GM19023 (cell line): Measurements from ENCODE around the gene LTO1.
"Not testable (repeated sequence)": the region's sequence is repeated elsewhere in the genome, so short reads cannot be mapped to it uniquely, and the experiment has no call there.

Source experiments
- ATAC-seq: cut with Tn5 transposase; IDR thresholded peaks from one replicate; pipeline ENCODE4 v1.9.1; 2021; ENCODE audit warnings: mild to moderate bottlenecking, moderate library complexity; ENCODE audit not compliant: unreplicated experiment

Gene LTO1

DNA sequence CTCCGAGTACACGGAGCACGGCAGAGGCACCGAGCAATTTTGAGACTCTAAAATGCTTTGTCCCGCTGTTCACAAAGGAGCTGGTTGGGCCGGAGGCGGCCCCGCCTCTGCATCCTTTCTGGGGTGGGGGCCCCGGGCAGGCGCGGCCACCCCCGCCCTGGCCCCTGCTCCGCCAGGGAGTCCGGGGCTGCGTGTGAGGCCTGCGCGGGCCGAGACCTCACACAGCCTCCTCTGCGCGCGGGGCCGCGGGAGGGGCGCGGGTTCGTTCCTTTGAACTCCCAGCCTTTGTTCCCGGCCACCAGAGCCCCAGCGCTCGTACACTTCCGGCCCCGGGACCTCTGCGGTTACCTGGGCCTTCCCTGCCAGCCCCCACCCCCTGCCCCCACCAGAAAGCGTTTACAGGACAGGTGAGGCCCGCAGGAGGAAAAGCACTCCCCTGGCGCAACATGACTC is 27.1 kb upstream of the LTO1 start:
- ATAC-seq, result no peak

DNA sequence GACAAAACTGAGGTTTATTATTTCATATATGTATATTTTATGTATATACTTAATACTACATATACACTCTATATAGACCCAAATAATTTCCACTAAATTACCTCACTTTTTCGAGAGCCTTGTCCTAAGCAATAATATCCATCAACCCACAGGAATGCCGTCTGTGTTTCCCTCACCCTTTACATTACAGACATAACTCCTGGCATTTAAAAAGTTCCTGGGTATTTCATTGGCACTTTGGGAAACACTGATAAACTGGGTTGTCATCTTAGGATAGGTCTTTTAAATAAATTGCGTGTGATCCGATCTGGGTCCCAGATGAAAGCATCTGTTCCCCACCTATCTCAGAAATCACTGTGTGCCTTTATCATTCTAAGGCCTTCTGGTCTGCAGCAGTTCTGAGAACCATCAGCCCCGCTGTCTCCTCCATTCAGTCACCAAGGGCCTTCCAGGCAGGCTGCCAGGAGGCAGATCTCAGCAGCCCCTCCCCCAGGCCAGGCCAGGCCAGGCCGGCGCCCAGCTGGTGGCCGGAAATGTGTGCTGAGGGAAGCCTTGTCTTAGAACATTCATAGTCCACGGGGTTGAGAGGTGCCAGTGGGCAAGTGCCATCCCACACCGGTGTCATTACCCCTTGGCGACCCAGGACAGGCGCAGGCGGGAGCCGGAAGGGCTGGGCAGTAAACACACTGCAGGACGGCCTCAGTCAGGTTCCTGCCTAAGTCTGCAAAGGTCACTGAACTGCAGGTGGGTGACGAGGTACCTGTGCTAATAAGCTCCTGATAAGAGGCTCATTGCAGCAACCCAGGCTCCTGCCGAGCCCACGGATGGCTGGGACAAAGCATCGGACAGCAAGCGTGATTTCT is 25.4 kb upstream of the LTO1 start:
- no peak for ATAC-seq

GRCh38 chr11:69699213-69699612 is 24.1 kb upstream of the LTO1 start:
- no peak for ATAC-seq

DNA sequence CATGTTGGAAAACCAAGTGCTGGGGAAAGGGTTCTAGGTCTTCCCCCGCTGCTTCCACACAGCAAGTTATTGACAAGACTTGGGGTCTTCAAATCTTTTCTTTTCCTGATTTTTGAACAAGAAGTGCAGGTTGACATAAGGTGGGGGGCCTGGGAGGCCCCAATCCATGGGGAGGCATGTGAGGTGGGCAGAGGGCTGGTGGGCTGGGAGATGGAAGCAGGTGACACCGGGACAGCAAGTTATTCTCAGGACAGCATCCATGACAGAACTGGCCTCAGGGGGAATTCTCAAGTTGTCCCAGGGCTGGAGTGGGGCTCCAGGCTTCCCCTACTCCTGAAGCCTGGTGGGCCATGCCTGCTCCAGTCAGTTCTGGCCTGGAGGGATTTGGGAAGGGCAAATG is 23.2 kb upstream of the LTO1 start:
- ATAC-seq, result no peak

GRCh38 chr11:69697861-69698260 is 22.7 kb upstream of the LTO1 start:
- ATAC-seq, result no peak

- ATAC-seq, result no peak
These were observed 22.3 kb upstream of the LTO1 start for GRCh38 chr11:69697469-69697843.

GRCh38 chr11:69696749-69697468 is 21.8 kb upstream of the LTO1 start:
- no peak for ATAC-seq

- ATAC-seq, result not testable (repeated sequence)
These were observed 20.8 kb upstream of the LTO1 start for GRCh38 chr11:69695995-69696394.

DNA sequence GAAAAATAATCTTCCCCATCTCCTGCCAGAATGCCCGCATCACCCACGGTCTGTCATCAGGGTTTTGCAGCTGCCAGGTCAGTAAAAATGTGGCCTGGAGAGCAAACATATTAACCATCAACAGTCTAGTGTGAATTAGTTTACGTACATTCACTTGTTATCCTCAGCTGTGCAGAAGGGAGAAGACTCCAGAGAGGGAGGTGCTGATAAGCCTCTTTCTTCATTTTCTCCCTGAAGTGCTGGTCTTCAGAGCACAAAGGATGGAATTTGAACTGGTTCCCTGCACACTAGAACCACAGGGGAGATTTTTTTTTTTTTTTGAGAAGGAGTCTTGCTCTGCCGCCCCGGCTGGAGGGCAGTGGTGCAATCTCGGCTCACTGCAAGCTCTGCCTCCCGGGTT is 20.4 kb upstream of the LTO1 start:
- ATAC-seq, result no peak

- no peak for ATAC-seq
These were observed 19.6 kb upstream of the LTO1 start for GRCh38 chr11:69694781-69695180.

- ATAC-seq, result no peak
These were observed 17.3 kb upstream of the LTO1 start for GRCh38 chr11:69692422-69692821.

DNA sequence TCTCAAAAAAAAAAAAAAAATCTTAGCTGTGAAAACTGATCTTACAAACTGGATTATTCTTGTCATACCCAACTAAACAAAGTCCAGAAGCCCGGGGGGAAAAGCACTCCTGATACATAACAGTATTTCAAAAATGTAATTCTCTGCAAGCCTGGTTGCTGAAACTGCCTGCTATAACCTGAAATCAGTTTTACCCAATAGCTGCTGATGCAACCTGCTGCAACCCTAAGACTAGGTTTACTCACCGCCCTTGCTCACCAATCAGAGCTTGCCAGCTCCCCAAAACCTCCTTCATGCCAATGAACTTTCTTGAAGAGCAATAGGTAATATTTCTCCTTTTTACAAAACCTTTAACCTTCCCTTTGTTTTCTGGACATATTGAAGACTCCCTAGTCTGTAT is 16.3 kb upstream of the LTO1 start:
- no peak for ATAC-seq

DNA sequence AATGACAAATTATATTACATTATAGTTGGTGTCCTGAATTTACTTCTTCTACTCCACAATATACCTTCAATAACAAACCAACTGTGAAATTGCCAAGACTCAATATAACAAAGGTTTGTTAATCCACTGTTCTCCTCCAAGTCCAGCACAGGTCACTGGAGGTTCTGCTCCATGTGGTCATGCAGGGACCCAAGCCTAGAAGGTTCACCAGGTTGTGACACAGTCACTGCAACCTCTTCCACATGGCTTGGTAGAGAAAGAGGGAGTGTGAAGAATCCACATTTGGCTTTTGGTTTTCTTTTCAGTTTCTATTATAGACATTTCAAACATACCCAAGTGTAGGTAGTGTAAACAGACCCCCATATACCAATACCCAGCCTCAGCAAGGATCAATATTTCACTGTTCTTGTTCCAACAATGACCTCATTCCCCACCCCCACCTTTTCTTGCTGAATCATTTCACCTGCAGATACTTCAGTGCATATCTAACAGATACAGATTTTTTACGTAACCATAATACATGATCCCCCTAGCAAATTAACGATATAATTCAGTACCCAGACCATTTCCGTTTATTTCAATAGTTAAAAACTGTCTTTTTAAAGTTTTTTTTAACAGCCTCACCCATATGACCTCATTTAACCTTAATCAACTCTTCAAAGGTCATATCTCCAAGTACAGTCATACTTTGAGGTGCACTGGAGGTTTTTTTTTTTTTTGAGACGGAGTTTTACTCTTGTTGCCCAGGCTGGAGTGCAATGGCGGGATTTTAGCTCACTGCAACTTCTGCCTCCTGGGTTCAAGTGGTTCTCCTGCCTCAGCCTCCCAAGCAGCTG is 14.5 kb upstream of the LTO1 start:
- ATAC-seq, result no peak

- ATAC-seq, result not testable (repeated sequence)
These were observed 13.0 kb upstream of the LTO1 start for GRCh38 chr11:69687969-69688771.

GRCh38 chr11:69686856-69687255 is 11.7 kb upstream of the LTO1 start:
- no peak for ATAC-seq

DNA sequence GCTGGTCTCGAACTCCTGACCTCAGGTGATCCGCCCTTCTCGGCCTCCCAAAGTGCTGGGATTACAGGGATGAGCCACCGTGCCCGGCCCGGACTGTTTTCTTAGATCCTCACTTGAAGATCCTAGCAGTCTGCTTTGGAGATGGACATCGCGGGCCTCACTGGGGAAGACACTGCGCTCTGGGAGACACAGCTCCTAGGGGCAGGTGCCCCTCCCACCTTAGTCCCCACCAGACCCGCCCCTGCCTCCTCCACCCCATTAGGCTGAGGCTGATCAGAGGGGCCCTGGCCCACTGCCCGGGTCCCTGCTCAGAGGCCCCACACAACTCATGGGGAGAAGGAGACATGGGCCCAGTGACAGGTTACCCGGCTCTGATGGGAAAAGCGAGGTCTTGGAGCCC is 11.3 kb upstream of the LTO1 start:
- no peak for ATAC-seq

DNA sequence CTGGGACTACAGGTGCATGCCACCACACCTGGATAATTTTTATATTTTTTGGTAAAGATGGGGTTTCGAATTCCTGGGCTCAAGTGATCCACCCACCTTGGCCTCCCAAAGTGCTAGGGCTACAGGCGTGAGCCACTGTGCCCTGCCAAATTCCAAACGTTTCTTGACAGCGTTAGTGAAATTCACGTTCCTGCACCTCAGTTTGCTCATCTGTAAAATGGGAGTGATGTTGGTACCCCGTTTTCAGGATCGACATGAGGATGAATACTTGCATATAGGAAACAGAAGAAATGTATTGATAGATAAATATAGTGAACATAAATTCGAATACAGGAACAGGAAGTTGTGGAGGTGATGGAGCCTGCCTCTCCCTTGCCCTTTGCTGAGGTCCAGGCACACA is 10.2 kb upstream of the LTO1 start:
- ATAC-seq, result no peak

GRCh38 chr11:69684651-69685050 is 9.5 kb upstream of the LTO1 start:
- no peak for ATAC-seq

DNA sequence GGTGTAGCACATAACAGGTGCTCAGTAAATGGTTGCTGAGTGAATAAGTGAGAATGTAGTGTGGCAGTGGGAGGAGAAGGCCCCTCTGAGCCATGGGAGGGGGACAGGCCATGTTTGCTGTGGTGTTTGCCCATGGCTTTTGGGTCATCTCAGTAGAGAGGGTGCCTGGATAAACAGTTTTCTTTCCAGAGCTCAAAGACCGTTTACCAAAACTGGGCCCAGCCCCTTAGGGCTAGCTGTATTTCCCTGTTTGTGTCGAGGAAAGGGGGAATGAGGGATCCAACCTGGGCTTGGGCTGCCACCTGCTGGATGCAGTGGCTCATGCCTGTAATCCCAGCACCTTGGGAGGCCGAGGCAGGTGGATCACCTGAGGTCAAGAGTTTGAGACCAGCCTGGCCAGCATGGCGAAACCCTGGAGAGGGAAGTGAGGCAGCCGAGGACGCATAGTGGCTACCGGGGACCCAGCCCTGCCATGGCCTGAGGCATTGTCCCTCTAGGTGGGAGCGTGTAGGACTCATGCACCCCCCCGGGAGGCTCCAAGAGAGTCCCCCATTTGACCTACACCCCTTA is 8.7 kb upstream of the LTO1 start:
- ATAC-seq, result no peak

DNA sequence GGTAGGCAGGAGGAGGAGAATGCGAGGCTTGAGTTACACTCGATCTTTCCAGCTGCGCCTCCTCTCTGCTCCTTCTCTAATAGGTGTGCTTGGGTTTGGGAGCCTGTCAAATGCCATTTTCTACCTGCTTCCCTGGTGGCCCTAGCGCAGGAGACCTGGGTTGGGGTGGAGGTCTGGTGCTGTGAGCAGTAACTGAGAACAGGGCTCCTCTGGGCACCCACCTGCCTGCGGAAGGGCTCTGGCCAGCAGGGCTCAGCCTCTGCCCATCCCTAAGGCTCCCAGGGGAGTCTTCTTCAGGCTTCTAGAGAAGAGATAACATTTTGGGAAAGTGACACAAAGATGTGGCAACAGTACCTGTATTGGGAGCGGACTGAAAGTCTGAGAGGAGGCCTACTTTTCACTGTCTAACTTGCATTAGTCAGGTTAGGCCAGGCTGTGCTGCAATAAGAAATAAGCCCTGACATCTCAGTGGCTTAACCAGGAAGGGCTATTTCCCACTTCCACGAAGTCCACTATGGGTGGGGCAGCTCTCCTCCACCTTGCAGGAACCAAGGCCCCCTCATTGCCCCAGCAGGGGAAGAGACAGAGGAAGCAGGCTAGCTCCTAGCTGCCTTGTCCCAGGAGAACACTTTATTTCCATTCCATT is 7.7 kb upstream of the LTO1 start:
- no peak for ATAC-seq
